Loucy (cell line): ENCODE data around the gene AHCY.

Source experiments
- CTCF ChIP-seq: fragments of 200-600 bp; sonication (generic); conservative IDR thresholded peaks from 2 replicates; pipeline ENCODE4 v1.5.1; 2014; ENCODE audit warnings: mild to moderate bottlenecking, antibody characterized with exemption, low read length
- EZH2phosphoT487 ChIP-seq: fragments of 200-600 bp; IDR thresholded peaks from 2 replicates; pipeline ENCODE4 v1.6.1; 2018; ENCODE audit warnings: antibody characterized with exemption, mild to moderate bottlenecking, moderate library complexity, borderline replicate concordance

GRCh38 chr20:34271956-34272355 is 31.2 kb downstream of the AHCY start:
- TF ChIP-seq CTCF, result no peak
- TF ChIP-seq EZH2phosphoT487, result no peak
